Astrocyte of the cerebellum (primary cell): ENCODE results near the gene IL1A.
A peak's percentile ranks its signal among the peaks of the same experiment; 100 is the strongest.

Experiments used
- DNase-seq: peaks from one replicate; pipeline ENCODE4 v3.0.0-alpha.2; 2011; ENCODE audit warnings: low read depth
- H3K4me3 ChIP-seq: 2 replicates; pipeline ENCODE4 v1.5.1; 2011; ENCODE audit warnings: mild to moderate bottlenecking, low read depth, low read length, moderate library complexity
- in situ Hi-C: cut with HindIII; loops from 2 replicates; pipeline ENCODE4 v1.10.0; 2017; ENCODE audit warnings: low sequenced_read_pairs
- TF ChIP-seq, protein P1 (sequence below): IDR thresholded peaks from 2 replicates; pipeline ENCODE4 v1.5.1; 2012; ENCODE audit warnings: low read length, low read depth, moderate library complexity, mild to moderate bottlenecking; ENCODE audit errors: missing control alignments

IL1A gene

GRCh38 chr2:112767693-112768330 lies 16.5 kb downstream of the IL1A start:
- TF ChIP-seq, protein P1, sequence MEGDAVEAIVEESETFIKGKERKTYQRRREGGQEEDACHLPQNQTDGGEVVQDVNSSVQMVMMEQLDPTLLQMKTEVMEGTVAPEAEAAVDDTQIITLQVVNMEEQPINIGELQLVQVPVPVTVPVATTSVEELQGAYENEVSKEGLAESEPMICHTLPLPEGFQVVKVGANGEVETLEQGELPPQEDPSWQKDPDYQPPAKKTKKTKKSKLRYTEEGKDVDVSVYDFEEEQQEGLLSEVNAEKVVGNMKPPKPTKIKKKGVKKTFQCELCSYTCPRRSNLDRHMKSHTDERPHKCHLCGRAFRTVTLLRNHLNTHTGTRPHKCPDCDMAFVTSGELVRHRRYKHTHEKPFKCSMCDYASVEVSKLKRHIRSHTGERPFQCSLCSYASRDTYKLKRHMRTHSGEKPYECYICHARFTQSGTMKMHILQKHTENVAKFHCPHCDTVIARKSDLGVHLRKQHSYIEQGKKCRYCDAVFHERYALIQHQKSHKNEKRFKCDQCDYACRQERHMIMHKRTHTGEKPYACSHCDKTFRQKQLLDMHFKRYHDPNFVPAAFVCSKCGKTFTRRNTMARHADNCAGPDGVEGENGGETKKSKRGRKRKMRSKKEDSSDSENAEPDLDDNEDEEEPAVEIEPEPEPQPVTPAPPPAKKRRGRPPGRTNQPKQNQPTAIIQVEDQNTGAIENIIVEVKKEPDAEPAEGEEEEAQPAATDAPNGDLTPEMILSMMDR, result no peak
- no peak overlapping the region for H3K4me3 ChIP-seq
- no peak for DNase-seq
- in situ Hi-C loops, result no loop called here

GRCh38 chr2:112765251-112765650 lies 19.0 kb downstream of the IL1A start:
- in situ Hi-C loops, result no loop called here
- DNase-seq, result no peak

GRCh38 chr2:112764071-112765044 lies 19.9 kb downstream of the IL1A start, which contains the start of gene CKAP2L:
Gene CKAP2L (minus strand): TSS chr2:112764609. CDS start chr2:112764598, 11 bp downstream.
- peak; percentile 97 for DNase-seq
- H3K4me3 ChIP-seq, result peak within 1 kb of the TSS; percentile 79
- in situ Hi-C loops, result no loop called here
- TF ChIP-seq, protein P1, result no peak

More at GRCh38 chr2:112765251-112765650, 19.0 kb downstream of the IL1A start:
- H3K4me3 ChIP-seq, result peak overlapping the region; percentile 79
- TF ChIP-seq, protein P1, result no peak

- in situ Hi-C loops, result no loop called here
- H3K4me3 ChIP-seq, result no peak overlapping the region
- TF ChIP-seq, protein P1, result no peak
- DNase-seq, result no peak
These were observed 22.0 kb downstream of the IL1A start for GRCh38 chr2:112762276-112762675.

DNA sequence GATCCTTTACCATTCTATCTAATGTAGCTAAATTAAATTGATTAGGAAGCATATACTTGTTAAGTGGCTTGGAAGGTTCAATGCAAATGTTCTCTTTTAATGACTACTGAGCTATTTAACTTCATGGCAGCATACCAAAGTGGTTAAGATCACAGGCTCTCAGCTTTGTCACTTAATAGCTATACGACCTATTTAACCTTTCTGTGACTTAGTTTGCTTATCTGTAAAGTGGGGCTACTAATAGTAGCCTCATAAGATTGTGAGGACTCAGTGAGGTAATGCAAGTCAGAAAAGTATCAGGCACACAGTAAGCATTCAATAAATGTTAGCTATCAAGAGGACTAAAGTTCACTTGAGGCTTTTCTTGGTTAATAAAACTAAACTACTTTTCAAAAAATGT lies 24.1 kb downstream of the IL1A start:
- DNase-seq, result no peak
- TF ChIP-seq, protein P1, result no peak
- in situ Hi-C loops, result no loop called here
- H3K4me3 ChIP-seq, result no peak overlapping the region

DNA sequence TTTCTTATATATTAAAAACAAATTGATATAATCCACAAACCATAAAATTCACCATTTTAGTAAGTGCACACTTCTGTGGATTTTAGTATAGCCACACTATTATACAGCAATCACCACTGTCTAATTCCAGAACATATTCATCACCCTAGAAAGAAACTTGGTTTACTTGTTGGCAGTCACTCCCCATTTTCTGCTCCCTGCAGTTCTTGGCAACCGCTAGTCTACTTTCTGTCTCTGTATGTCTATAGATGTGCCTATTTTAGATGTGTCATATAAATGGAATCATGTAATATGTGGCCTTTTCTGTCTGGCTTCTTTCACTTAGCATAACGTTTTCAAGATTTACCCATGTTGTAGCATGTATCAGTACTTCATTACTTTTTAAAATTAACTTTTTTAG lies 25.6 kb downstream of the IL1A start:
- DNase-seq, result peak; percentile 61
- in situ Hi-C loops, result no loop called here

More for the DNA sequence above, 25.6 kb downstream of the IL1A start:
- H3K4me3 ChIP-seq, result no peak overlapping the region
- TF ChIP-seq, protein P1, result no peak
